ENCODE results near the gene EYA2. TPM values are rescaled to one million over a fixed set of nuclear protein-coding genes. Genes with fewer than 3 reads are reported as not detected.

The EYA2 gene
- total RNA-seq, 1 experiment from 2014 or later: 0.74 TPM

- no CpG with 5 or more reads among the region's 4 CpGs for WGBS (ENCODE audit: extremely low coverage, insufficient read length, low lambda C conversion rate)
- peaks cover 5 to 15% of the 10 kb centered on the region in 2 experiments; a peak in 3 of 5 replicates for H3K9me3 Mint-ChIP-seq
- Histone ChIP-seq H4K8ac (replicated peaks; ENCODE audit: insufficient read length, low read depth, low read length) (no peak overlapping the region), H2BK120ac (ENCODE audit: low read depth, low read length, poor library complexity, severe bottlenecking) (no peak overlapping the region), H3K9ac (ENCODE audit: extremely low read depth, insufficient read length, low read length) (no peak overlapping the region), H2BK5ac (ENCODE audit: insufficient read length, low read length) (no peak overlapping the region), H3K14ac (ENCODE audit: insufficient read depth, low read length) (no peak overlapping the region), H2BK20ac (ENCODE audit: low read depth, low read length, poor library complexity, severe bottlenecking) (no peak overlapping the region), H3K23me2 (ENCODE audit: insufficient read length, low read depth, low read length, poor library complexity, severe bottlenecking) (no peaks in the 10 kb centered on the region), H2AFZ (ENCODE audit: low read length) (no peak overlapping the region), H2AK5ac (ENCODE audit: insufficient read length, low read length) (no peak overlapping the region), H3K4me2 (ENCODE audit: insufficient read depth, insufficient read length, low read length) (no peak overlapping the region), H2BK12ac (ENCODE audit: insufficient read length, low read depth, low read length) (no peak overlapping the region), H3K27ac (ENCODE audit: insufficient read length, low read depth, low read length) (no peak overlapping the region), H3K56ac (ENCODE audit: insufficient read length, low read depth, low read length) (no peak overlapping the region), H4K20me1 (ENCODE audit: control insufficient read depth, insufficient read depth, insufficient read length) (no peaks in the 10 kb centered on the region), H3T11ph (ENCODE audit: low read length) (no peak overlapping the region), H3K27me3 (ENCODE audit: insufficient read depth, low read length) (no peaks in the 10 kb centered on the region), H3K23ac (ENCODE audit: insufficient read length, low read depth, low read length) (no peak overlapping the region), H3K4ac (ENCODE audit: low read depth, low read length) (no peak overlapping the region), H3K79me2 (ENCODE audit: insufficient read depth, low read length) (no peaks in the 10 kb centered on the region), H3K4me1 (ENCODE audit: insufficient read depth, low read length) (no peaks in the 10 kb centered on the region), H4K91ac (ENCODE audit: insufficient read length, low read depth, low read length) (no peak overlapping the region), H3K9me3 (ENCODE audit: control insufficient read depth, low read depth, low read length) (no peaks in the 10 kb centered on the region), H3K18ac (ENCODE audit: insufficient read length, low read depth, low read length) (no peak overlapping the region), H4K5ac (ENCODE audit: insufficient read length, low read depth, low read length) (no peak overlapping the region), H3K79me1 (ENCODE audit: insufficient read depth, low read depth, low read length, poor library complexity, severe bottlenecking) (no peaks in the 10 kb centered on the region), H2BK15ac (ENCODE audit: low read depth, low read length) (no peak overlapping the region)
- peaks cover 0 to 9% (median 1%) of the 10 kb centered on the region in 3 experiments; a peak in 2 of 7 replicates for H3K36me3 Mint-ChIP-seq (ENCODE audit: insufficient read depth in 1 of 3, low read depth in 3 of 3)
- no peak overlapping the region for H3K27ac Mint-ChIP-seq
- H3K4me1 Mint-ChIP-seq: peaks cover 2 to 7% of the 10 kb centered on the region in 2 experiments; a peak in 3 of 4 replicates
- H3K27me3 Mint-ChIP-seq (ENCODE audit: low read depth): no peaks in the 10 kb centered on the region
- DNase-seq: no peak
- no peak overlapping the region for H3K4me3 Mint-ChIP-seq
- TF ChIP-seq CTCF (conservative IDR thresholded peaks at IDR 0.05): no peak
Observed at GRCh38 chr20:47143657-47144056, 249.0 kb downstream of the EYA2 start.
